H1 (cell line): Measurements from ENCODE around the gene KCNJ5. TPM values are rescaled to one million over a fixed set of nuclear protein-coding genes. Genes with fewer than 3 reads are reported as not detected.

Source experiments
- CHD7 ChIP-seq: fragments of 300-600 bp; sonication (generic); IDR thresholded peaks from 2 replicates; pipeline ENCODE4 v1.7.1; 2012; ENCODE audit warnings: low read length, moderate library complexity, mild to moderate bottlenecking, inconsistent platforms; ENCODE audit not compliant: insufficient replicate concordance
- EP300 ChIP-seq, 2 experiments: IDR thresholded peaks; 1 replicate in 1 of 2; 2 replicates in 1 of 2; pipeline ENCODE4 v1.6.1; 2011 to 2012; ENCODE audit warnings: low read depth in 2 of 2, low read length in 2 of 2, mild to moderate bottlenecking in 2 of 2, borderline replicate concordance in 1 of 2, inconsistent platforms in 1 of 2, moderate library complexity in 1 of 2
- MAX ChIP-seq: IDR thresholded peaks from 2 replicates; pipeline ENCODE4 v1.6.1; 2012; ENCODE audit warnings: inconsistent platforms
- polyA plus RNA-seq, 7 experiments: library from polyadenylated mRNA; depleted of rRNA in 3 of 7; stranded (reverse) in 5 of 7; unstranded in 2 of 7; fragments of >200 nt in 5 of 7; fragments of 200-250 nt in 2 of 7; gene quantifications; 1 replicate in 5 of 7; 2 replicates in 1 of 7; 4 replicates in 1 of 7; pipeline versions ENCODE4 v1.2.1 to v1.2.3, GENCODE V29; 2011 to 2013; ENCODE audit warnings: missing spikeins in 2 of 7, mixed read lengths in 2 of 7
- total RNA-seq: library from RNA; stranded (reverse); fragmentation: NEBNext Ultra II Directional; extraction: Animal tissue kit (Norgen Biotek cat#: 25700); gene quantifications from 2 replicates; pipeline ENCODE4 v1.2.1, GENCODE V29; 2021

Gene KCNJ5
- total and polyA plus RNA-seq, 2 of the 8 experiments (the other 6 are each of a cell fraction or from before 2014, with no cell fraction given), result 0.05 TPM; not detected in 1

DNA sequence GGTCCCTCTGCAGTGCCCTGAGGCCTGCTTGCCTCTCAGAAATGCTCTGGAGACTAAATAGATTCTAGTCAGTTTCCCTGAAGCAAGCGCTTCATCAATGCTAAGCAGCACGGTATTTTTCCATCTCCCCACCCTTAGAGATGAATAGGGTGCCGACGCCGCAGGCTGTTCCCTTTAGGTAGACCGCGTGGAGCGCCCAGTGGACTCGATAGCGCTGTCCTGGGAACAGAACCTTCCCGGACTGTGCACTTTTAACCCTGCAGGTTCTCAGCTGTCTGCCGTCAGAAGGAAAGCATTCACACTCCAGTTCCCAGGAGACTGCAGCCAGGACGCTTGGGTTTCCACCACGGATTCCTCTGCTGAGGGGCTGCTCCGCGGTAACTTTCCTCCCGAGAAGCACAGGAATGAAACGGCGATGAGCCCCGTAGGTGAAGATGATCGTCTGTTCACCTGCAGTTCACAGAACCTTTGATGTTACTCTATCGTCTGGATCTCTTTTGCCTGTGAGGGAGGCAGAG is 15.0 kb upstream of the KCNJ5 start (continued):
- TF ChIP-seq CHD7 (no peak), MAX (no peak), EP300 (IDR thresholded peaks at IDR 0.05; ENCODE audit: borderline replicate concordance in 1 of 2, low read depth in 2 of 2, low read length in 2 of 2) (no peak)
